SK-N-DZ (cell line): ENCODE measurements around the gene TCL1A.

Experiments used
- DNase-seq: peaks from one replicate; pipeline ENCODE4 v3.0.0-alpha.2; 2015; ENCODE audit warnings: low spot score

TCL1A gene

DNA sequence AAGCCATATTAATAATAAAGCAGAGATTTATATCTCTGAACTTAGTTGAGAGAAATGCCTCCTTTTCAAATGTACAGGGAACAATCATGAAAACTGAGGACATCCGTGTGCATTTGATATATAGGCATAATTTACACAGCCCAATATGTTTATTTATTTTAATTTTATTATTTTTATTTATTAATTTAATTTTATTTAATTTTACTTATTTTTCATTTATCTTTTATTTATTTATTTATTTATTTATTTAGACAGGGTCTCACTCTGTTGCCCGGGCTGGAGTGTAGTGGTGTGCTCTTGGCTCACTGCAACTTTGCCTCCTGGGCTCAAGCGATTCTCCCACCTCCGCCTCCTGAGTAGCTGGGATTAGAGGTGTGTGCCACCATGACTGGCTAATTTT is 8.4 kb downstream of the TCL1A start:
- DNase-seq = no peak

DNA sequence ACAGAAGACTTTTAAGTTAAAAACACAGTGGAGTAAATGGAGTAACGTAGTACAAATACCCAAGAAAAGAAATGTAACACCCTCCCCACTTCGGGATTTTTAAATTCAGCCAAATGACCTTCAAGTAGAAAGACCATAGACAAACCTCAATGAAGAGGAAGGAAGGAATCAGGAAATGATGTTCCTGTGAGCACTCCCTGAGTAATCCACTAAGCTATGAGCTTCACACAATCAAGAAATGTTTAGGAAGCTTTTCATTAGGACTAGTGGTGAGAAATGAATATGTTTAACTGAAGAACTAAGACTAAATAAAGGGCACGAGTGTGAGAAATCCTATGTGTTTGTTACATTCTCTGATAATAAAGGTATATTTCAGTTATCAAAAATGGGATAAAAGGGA is 10.1 kb downstream of the TCL1A start:
- DNase-seq = no peak

DNA sequence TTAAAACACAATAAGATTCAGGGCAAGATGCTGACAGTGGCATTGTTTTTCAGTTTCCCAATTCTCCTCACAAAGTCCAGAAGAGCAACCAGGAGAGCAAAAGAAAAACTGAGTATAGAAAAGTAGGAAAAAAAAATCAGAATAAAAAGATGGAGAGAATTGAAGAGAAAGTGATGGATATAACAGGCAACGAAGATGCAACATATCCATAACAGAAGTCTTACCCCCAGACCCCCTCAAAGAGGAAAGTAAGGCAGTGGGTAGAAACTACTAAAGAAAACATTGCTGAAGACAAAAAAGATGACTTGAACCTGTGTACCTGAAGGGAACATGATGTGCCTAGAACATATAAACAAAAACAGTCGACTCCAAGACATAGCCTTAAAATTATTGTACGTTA is 10.6 kb downstream of the TCL1A start:
- DNase-seq = no peak

DNA sequence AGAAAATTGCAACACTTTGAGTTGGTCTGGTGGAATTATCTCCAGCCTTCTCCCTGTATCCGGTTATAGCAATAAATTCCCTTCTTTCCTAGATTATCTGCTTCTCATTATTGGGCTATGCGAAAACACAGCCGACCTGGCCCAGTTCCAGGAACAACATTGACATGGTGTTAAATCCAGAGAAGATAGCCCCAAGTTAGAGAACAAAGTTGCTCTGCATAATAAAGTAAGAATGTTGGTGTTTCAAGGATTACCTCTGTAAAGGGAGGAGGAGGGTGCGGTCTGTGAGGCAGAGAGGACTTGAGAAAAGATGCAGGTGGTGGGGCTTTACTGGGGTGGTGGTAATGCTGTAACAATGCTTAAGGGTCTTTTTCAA is 12.1 kb downstream of the TCL1A start:
- no peak for DNase-seq

DNA sequence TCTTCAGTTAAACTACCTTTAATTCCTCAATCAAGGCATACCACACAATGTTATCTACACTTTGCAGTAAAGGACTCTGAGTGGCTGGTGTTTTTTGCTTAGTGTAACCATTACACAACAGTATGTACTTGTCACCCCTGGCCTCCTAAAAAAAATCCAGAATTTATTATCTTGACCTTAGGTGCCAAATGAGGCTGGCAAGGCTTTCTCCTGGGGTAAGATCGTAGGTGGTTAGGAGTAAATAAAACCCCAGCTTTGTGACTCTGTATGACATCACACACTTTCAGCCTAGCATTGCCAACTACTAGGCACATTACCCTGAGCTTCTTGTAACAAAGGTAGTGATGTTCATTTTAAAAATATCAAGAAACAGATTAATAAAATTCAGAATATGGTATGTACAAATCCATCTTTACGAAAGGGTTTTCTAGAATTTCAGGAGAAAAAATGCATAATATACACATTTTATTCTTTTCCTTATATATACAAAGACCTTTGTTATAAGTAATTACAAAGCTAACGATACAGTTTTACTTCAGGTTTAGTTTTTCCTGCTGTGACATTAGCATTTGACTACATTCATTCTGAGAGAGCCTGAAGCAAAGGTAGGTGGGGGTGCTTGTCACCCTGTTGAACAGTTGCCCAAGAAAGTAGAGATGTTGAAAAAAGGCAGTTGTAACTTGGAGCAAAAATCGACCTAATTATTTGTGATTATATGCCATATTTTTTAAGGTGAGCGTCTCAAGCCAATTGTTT is 13.5 kb downstream of the TCL1A start:
- DNase-seq = no peak

DNA sequence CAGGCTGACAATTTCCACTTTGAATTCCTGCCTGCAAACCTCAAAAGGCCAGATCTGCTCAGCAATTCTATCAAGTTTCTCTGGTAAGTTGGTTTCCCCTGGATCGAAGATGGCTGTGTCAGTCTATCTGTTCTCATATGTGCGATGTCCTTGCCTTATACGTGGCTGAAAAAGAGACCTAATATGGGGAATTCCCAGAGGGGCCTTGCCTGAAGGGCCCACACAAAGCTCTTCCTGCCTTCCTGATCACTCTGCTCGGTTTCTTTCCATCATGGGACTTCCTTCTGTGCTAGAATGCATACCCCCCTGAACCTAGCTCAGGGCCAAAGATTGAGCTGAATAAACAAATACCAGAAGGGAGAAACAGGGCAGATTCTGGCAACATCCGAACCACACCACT is 14.5 kb downstream of the TCL1A start:
- DNase-seq = no peak

DNA sequence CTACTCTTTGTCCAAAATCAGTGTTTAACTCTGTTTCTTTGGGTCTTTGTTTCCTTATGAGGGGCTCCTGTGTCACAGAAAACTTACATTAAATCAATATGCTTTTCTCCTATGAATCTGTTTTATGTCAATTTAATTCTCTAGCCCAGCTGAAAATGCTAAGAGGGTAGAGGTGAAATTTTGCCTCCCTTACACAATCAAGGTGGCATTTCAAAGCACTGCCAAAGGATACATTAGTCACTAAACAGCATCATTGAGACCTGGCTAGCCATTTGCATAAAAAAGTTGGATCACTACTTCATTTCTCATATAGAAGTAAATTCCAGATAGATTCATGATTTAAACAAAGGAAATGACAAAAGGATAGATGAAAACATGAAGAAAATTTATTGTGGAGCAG is 15.6 kb downstream of the TCL1A start:
- DNase-seq = no peak

DNA sequence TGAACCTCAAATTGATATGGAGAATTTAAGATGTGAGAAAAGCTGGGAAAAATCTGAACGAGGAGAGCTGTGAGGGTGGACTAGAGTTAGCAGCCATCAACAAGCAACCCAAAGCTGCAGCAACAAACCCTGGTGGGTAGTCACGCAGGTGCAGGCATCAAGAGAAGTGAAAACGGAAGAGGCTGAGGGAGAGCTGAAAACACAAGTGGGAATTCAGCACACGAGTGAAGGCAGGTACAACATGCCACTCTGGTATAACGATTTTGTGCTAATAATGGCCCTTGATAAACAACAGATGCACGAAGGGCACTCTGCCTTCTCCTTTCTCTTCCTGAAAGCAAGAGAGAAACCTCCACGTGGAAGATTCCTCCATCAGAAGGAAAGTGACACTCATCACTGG is 16.2 kb downstream of the TCL1A start:
- no peak for DNase-seq

DNA sequence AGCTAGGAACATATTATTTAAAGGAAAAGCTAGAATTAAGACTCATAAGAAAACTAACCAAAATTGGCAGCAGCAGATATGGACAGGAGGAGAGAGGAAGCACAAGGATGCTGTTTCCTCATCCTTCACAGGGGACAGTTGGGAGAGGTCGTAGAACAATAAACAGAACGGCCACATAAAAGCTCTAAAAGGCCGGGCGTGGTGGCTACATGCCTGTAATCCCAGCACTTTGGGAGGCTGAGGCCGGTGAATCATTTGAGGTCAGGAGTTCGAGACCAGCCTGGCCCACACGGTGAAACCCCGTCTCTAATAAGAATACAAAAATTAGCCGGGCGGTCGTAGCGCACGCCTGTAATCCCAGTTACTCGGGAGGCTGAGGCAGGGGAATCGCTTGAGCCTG is 17.2 kb downstream of the TCL1A start:
- no peak for DNase-seq

DNA sequence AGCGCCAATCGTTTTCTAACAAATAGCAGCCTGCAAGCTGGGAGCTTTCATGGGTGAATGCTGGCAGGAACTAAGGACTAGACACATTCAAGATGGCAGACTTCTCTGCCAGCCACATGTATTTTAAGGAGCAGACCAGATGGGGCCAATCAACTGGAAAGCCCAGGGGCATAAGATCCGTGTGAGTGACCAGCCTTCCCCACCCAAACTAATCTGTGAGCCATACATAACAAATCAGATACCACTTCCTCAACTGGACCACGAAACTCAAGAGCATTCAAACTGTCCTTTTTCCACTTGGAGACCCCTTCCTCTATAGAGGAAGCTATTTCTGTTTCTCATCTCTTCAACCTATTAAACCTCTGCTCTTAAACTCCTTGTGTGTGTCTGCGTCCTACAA is 18.0 kb downstream of the TCL1A start:
- DNase-seq = no peak

DNA sequence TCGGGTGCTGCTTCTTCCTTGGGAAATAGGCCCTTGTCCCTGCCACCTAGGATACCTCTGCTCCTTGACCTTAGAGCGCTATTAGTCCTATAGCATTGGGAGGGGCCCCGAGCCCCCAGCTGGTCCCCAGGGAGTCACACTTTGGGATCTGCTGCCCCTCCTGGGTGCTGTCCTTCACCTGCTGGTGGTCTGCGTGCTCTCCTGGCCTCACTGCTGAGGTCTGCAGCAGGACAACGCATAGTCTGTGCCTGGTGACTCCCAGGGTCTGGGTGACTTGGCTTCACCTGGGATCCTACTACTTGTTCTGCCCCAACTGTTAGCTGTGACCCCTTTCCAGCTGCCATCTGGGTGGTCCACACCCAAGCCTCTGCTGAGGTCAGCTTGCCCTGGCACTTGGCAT is 18.9 kb downstream of the TCL1A start:
- DNase-seq = no peak

DNA sequence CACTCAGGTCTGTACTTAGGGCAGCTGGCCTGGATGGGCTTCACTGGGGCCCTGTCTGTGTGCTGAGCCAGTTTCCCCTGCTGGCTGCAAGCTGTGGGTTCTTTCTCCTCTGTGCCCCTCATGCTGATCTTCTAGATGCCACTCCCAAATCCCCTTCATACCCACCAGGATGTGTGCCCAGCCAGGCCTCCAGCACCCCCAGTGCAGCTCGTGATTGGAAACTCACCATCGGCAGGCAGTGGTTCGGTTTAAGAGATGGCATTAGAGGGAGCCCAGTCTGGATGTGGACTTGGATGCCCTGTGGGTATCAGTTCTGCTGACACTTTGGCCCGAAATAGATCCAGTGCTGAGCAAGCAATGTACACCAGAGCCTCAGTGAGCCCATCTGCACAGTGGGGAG is 21.8 kb downstream of the TCL1A start:
- DNase-seq = no peak

DNA sequence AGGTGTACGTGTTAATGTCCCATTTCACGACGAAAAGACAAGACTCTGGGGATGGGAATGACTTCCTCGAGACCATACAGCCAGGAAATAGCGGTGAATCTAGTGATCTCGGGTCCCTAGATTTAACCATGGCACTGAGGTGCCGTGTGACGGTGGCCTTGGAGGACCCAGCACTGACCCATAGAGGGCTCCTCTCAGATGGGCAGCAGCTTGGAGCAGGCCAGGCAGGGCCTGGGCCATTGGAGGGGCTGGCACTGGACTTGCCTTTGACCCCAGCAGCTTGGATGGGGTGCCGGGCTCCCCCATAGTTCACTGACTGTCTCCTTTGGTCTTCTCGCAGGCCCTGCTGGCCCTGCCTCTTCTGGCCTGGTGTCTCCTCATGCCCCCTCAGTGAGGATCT is 22.3 kb downstream of the TCL1A start:
- DNase-seq = no peak

DNA sequence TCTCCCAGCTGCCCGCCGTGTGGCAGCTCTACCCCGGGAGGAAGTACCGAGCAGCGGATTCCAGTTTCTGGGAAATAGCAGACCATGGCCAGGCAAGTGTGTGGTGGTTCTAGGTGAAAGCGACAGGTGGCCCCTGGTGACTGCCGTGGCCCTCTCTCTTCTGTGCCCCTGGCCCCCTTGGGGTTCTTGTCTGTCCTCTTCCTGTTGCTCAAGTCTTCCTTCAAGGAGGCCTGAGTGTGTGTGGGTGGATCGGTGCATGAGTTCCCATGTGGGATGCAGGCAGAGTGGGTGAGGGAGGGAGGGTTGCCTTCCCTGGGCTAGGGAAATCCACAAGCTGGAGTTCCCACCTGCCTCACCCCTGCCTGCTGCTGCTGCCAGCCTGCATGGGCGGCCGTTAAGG is 23.1 kb downstream of the TCL1A start:
- DNase-seq = no peak

DNA sequence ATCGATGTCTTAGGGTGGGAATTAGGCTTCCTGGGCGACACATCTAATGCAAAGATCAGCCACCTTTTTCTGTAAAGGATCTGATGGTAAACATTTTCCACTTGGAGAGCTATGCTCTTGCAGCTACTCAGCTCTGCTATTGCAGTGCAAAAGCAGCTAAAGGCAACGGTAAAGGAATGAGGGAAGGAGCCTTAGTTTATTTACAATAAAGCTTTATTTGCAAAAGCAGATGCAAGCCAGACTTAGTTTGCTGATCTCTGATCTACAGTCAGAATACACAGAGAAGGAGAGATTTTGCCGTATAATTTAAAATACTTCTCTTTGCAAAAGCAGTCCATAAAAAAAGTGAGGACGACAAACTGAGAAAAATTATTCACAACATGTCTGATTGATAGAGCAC is 24.5 kb downstream of the TCL1A start:
- no peak for DNase-seq

DNA sequence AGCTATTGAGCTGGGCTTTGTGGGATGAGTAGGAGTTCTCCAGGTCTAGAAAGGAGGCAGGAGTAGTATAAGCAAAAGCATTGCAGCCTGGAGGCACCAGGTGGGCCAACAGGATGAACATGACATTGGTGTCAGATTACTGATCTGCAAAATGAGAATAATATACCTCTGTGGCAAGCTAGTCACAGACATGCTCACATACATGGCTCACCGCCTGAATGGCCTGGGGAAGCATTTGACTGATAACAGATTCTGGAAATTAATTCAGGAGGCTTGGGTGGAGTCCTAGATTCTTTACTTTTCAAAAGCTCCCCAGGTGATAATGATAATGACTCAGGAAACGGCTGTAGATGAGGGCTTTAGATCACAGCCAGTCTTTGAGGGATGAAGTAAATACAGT is 27.0 kb downstream of the TCL1A start:
- DNase-seq = no peak

DNA sequence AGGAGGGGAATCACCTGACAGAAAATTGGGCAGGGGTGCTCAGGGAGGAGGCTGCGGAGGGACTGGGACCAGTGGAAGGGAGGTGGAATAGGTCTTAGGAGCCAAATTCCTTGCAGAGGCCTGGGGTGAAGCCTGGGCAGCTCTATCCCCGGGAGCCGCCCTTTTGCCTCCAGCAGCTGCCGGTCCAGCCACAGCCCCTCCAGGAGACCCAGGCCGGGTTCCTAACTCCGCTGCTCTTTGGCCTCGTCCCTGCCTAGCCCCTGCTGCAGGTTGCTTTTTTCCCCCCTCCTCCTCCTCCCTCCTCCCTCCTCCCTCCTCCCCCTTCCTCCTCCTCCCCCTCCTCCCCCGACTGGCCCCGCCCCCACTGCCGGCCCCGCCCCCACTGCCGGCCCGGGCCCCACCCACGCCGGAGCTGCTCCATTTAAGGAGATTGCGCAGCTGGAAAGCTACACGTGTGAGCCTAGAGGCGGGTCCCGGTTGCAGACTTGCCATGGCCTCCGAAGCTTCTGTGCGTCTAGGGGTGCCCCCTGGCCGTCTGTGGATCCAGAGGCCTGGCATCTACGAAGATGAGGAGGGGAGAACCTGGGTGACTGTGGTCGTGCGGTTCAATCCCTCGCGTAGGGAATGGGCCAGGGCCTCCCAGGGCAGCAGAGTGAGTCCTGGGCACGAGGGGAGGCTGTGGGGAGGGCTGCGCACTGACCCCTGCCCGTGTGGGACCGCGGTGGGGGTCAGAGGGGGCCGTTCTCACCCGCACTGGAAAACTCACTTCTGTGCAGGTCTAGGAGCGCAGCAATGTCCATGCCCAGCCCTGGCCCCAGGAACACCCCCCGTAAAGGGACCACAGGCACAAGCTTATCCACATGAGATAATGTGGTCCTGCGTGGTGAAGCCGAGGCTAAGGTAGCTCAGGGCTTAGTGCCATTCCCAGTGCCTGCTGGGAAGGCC is 27.7 kb downstream of the TCL1A start, which contains the start of gene TCL1B:
Gene TCL1B, plus strand, starts transcription at position 449 of the 945 bp plus-strand sequence. Its CDS starts 42 bp downstream, at position 491.
- DNase-seq = no peak

DNA sequence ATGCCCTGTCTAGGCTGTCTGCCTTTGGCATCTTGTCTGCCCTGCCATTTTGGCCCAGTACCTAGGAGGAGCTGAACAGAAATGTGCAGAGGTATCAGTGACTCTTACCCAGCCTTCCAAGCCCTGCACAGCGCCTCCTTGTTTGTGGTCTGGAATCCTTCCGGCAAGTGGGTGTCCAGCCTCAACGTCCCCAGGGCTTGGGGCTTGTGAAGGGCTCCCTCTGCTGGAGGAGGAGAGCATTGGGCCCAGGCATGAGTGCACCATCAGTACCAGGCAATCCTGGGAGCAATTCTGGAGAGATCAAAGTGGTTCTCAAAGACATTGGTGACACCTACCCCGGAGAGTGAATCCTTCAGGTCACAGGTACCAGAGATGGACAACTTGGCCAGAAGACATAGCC is 30.1 kb downstream of the TCL1A start:
- DNase-seq = no peak

DNA sequence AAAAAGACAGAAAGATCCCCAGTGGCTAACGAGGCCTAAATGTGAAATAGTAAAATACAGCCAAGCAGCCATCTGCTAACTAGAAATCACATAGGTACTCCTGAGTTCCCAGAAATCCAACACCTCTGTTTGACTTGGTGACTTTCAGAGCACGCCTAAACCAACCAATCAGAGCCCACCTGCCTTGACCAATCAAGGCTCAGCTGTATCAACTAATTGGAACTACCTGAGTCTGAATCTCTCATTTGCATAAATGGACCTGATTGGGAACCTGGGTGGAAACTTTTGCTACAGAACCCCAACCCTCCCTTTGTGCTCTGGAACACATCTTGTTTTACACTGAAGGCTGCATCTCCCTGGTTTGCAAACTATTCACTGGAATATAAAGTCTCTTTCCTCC is 32.8 kb downstream of the TCL1A start:
- DNase-seq = no peak

DNA sequence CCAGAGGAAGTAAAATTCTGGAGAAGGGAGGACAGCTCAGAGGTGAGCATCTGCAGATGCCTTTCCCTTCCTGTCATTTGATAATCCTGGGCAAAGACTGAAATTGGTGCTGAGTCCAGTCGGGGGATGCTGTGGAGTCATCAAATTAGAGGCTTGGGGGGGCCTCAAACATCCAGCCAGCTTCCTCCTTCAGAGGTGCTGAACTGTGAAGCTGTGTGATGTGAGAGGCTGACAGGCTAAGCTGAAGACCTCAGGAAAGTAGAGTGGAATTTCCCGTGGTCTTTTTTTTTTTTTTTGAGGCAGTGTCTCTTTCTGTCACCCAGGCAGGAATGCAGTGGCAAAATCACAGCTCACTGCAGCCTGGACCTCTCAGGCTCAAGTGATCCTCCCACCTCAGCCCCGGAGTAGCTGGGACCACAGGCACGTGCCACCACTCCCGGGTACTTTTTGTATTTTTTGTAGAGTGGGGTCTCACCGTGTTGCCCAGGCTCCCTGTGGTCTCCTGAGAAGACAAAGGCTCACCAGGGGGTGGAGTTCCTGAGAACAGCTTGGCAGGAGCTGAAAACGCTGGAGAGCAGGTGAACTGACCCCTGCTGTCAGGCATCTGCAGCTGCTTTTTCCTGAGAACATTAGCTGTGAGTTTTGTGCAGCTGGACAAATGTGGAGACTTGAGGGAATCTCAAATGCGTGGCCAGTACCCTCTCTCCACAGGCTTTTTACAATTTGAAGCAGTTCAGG is 33.8 kb downstream of the TCL1A start:
- DNase-seq = no peak

DNA sequence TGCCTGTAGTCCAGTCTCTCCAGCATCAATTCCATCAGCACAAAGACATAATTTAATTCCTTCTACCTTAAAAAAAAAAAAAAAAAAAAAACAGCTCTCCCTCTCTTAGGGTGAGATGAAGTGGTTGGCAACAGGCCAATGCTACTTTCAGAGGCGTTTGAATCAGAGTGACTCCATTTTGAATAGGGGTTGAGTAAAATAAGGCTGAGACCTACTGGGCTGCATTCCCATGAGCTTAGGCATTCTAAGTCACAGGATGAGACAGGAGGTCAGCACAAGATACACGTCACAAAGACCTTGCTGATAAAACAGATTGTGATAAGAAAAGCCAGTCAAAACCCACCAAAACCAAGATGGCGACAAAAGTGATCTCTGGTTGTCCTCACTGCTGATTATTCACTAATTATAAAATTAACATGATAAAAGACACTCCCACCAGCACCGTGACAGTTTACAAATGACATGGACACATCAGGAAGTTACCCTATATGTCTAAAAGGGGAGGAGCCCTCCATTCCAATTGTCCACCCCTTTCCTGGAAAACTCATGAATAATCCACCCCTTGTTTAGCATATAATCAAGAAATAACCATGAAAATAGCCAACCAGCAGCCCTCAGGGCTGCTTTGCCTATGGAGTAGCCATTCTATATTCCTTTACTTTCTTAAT is 34.6 kb downstream of the TCL1A start:
- no peak for DNase-seq
